HG02763 (cell line): Measurements from ENCODE around the gene IPO4.
"Not testable (repeated sequence)": the region's sequence is repeated elsewhere in the genome, so short reads cannot be mapped to it uniquely, and the experiment has no call there.

Source experiments
- ATAC-seq: cut with Tn5 transposase; IDR thresholded peaks from one replicate; pipeline ENCODE4 v1.9.1; 2021; ENCODE audit warnings: mild to moderate bottlenecking, moderate library complexity; ENCODE audit not compliant: unreplicated experiment

Gene IPO4

GRCh38 chr14:24219080-24219479, 30.5 kb upstream of the IPO4 start:
- ATAC-seq = no peak

- not testable (repeated sequence) for ATAC-seq
Observed at GRCh38 chr14:24216876-24217275, 28.3 kb upstream of the IPO4 start.

GRCh38 chr14:24216345-24216699, 27.7 kb upstream of the IPO4 start:
- no peak for ATAC-seq

- peak; percentile 66 for ATAC-seq
Observed at GRCh38 chr14:24215495-24216344, 27.1 kb upstream of the IPO4 start, which contains the start of gene MDP1. TSS of gene MDP1 (minus strand) at chr14:24216066. CDS start at chr14:24215955, 111 bp downstream.

- no peak for ATAC-seq
Observed at GRCh38 chr14:24213866-24214662, 25.4 kb upstream of the IPO4 start.

- peak; percentile 79 for ATAC-seq
Observed at GRCh38 chr14:24212924-24213865, 24.6 kb upstream of the IPO4 start, which contains the start of gene CHMP4A. TSS of gene CHMP4A (minus strand) at chr14:24213488. CDS start at chr14:24213439, 49 bp downstream.

GRCh38 chr14:24211311-24211710, 22.7 kb upstream of the IPO4 start:
- no peak for ATAC-seq

GRCh38 chr14:24207625-24208024, 19.0 kb upstream of the IPO4 start:
- no peak for ATAC-seq

GRCh38 chr14:24207104-24207551, 18.5 kb upstream of the IPO4 start:
- no peak for ATAC-seq

GRCh38 chr14:24206260-24207103, 17.9 kb upstream of the IPO4 start:
- ATAC-seq = no peak

- no peak for ATAC-seq
Observed at GRCh38 chr14:24204163-24205146, 15.8 kb upstream of the IPO4 start.

GRCh38 chr14:24203249-24203886, 14.8 kb upstream of the IPO4 start:
- not testable (repeated sequence) for ATAC-seq

GRCh38 chr14:24202538-24202937, 13.9 kb upstream of the IPO4 start:
- ATAC-seq = not testable (repeated sequence)

- ATAC-seq = no peak
Observed at GRCh38 chr14:24198814-24199524, 10.4 kb upstream of the IPO4 start.

- ATAC-seq = no peak
Observed at GRCh38 chr14:24197056-24197450, 8.4 kb upstream of the IPO4 start.

GRCh38 chr14:24196071-24197055, 7.7 kb upstream of the IPO4 start:
- ATAC-seq = no peak
